ENCODE data around the gene PREP.
"Not testable (repeated sequence)": the region's sequence is repeated elsewhere in the genome, so short reads cannot be mapped to it uniquely, and the experiment has no call there.

The PREP gene

DNA sequence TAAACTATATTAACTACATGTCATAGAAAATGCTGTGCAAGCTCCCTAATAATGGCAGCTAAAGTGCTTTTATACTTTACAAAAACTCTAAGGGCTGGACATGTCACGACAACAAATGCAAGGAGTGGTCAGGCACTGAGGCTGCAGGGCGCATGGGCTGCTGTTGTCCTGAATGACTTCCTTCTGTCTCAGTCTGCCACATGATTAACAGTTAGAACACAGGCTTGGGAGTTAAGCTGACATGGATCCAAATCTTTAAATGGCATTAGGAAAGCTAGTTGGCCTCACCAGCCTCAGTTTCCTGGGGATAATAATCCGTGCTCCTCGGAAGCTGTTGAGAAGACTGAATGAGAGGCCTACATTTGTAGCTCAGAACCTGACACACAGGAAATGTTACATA is 57.4 kb downstream of the PREP start:
- DNase-seq (ENCODE audit: low read depth, low spot score): no peak

DNA sequence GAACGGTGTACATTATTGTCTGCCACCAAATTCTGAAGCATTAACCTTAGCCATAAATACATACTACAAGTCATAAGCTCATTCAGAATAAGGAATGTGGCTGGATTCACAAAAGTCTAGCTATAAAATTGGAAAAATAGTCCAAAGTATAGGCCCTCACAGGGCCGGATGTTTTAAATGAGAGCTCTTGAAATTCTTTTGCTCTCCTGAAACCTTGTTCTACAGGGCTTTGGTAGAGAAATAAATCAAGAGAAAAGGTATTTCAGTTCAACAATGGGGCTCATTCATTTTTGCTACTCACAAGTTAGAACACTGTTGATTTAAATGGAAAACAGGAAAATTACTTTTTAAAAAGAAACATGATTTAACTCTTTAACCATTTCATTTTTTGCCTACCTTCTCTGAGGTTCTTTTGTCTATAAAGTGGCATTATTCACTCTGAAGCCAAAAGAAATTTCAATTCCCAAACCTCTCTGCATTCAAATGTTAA is 58.0 kb downstream of the PREP start:
- no peak for DNase-seq (ENCODE audit: low read depth, low spot score)

DNA sequence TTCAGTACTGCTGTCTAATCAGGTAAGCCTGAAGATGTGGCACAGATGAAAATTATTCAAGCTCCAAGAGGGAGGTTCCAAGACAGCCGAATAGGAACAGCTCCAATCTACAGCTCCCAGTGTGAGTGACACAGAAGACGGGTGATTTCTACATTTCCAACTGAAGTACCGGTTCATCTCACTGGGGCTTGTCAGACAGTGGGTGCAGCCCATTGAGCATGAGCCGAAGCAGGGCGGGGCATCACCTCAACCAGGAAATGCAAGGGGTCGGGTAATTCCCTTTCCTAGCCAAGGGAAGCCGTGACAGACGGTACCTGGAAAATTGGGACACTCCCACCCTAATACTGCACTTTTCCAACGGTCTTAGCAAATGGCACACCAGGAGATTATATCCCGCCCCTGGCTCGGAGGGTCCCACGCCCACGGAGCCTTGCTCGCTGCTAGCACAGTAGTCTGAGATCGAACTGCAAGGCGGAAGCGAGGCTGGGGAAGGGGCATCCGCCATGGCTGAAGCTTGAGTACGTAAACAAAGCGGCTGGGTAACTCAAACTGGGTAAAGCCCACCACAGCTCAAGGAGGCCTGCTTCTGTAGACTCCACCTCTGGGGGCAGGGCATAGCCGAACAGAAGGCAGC is 64.4 kb downstream of the PREP start:
- not testable (repeated sequence) for DNase-seq (ENCODE audit: low read depth, low spot score)

DNA sequence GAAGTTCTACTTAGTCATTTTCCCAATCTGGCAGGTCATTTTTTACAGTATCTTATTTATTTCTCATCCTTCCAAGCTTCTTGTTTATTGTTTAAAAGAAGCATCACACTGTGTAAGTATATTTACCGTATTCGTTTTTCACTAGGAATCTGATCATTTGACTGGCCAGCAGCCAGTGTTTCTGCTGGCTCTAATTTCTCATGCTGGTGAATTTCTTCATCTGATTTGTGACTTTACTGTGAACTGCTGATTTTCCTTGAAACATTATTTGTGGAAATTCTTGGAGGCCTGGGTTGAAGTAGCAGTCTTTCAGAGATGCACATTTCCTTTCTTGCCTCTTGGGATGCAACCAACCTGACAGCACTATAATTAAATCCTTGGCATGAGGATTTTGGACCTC is 65.9 kb downstream of the PREP start:
- DNase-seq (ENCODE audit: low read depth, low spot score): no peak

DNA sequence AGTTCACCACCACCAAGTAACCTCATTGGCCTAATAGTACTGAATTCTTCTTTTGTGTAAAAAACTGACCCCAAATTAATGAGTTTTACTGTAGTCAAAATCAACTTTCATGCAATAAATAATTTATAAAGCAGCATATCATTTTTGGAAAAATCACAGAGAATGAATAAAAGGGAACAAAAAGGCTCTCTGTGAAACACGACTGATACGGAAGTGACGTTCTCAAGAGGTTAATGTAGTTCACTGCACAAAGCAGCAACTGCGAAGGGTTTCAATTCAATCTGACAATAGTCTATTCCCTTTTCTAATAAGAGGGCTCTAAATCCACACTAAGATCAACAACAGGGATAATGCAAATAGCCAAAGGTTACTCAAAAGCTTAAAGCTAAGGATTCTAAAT is 70.3 kb downstream of the PREP start:
- DNase-seq (ENCODE audit: low read depth, low spot score): no peak

DNA sequence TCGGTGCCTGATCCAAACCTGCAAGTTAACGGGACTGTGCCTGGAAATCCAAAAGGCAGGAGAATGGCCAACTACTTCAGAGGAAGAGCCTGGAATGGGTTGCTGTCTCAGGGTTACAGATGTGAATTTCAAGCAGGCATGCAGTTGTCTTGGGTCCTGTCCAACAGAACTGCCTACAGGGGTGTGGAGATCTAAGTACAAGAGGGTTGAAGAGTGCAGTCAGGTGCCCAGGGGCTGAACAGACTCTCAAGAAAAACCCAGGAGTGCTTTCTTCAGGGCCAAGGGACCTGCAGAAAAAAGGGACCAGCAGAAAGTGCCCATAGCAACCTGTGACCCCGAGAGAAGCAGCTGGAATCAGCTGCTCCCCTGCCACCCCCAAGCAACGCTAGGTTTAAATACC is 71.0 kb downstream of the PREP start:
- DNase-seq (ENCODE audit: low read depth, low spot score): no peak

GRCh38 chr6:105330913-105331312 is 72.0 kb downstream of the PREP start:
- no peak for DNase-seq (ENCODE audit: low read depth, low spot score)

GRCh38 chr6:105330364-105330763 is 72.5 kb downstream of the PREP start:
- no peak for DNase-seq (ENCODE audit: low read depth, low spot score)

DNA sequence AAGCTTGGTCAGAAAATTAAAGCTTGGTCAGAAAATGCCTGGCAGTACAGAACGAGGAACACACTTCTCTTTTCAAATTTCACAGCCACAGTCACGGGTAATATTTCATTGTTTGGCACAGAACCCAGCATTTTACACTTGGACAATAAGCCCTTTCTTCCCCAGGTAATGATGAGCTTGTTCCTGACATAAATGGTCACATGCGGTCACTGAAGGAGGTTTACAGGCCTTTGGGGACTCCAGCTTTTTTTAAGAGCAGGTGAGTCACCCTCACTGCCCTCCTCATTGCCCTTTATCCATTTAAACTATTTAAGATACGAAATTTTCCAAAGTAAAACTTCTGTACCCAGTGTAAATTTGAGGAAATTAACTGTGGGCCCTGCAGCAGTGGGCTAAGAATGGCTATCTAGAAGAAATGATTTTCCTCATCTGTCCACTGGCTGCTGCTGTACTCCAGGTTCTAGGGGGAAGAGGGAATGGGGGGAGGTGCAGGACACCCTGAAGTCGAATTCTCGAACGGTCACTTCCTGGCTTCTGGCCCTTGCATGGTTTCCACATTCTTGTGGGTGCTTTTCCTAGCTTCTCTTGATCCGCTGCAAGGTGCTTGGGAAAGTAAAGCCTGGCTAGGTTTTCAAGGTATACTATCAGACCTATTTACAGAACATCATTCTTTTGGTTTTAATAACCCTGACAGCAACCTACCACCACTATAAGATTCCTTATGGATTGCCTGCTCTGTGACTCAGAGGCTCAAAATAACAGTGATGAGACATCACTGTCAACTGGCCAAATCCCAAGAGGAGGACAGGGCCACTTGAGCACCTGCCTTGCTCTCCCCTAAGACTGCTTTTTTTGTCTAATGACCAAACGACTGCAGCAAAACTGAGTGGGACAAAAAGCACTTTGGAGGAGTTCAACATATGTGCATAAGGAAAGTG is 75.8 kb downstream of the PREP start:
- DNase-seq (ENCODE audit: low read depth, low spot score): no peak

GRCh38 chr6:105326216-105326615 is 76.7 kb downstream of the PREP start:
- DNase-seq (ENCODE audit: low read depth, low spot score): no peak

DNA sequence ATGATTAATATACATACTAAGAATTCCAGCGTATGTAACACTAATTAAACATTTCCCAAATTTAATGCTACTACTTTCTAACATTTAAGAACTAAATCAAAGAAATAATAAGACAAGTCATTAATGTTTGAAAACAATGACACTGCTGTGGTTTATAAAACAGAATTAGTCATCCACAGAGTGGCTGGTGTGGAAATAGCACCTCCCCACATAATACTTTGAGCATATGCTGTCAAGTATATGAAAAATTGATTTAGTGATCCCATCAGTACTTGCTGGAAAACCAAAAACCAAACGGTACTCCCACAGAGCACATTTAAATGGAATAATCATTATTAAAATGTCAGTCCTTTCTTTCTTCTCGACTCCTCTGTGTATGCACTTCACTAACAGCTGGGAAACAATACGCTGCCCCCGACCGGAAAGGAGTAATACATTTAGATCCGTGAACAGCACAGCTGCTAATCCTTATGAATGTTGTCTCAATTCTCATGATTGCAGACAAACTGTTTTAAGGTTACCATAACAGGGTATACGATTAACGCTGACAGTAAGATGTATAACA is 78.4 kb downstream of the PREP start:
- DNase-seq (ENCODE audit: low read depth, low spot score): no peak

- no peak for DNase-seq (ENCODE audit: low read depth, low spot score)
Measured at GRCh38 chr6:105322499-105323225, 80.2 kb downstream of the PREP start.

DNA sequence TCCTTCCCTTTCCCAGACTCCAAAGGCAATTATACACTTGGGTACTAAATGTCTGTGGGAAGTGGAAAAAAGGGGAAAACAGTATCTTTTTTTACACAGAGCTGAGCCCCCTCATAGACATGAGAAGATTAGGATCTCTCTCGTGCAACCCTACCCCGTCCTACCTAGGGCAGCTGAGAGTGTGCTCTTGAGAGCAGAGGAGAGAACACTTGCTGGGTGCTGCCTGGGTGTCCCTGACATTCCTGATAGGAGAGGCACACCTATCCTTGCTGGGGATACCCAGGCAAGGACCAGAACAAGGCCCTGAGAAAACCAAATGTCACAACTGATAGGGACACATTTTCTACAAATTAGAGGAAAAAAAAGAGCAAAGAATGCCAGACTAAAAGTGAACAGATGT is 81.2 kb downstream of the PREP start:
- DNase-seq (ENCODE audit: low read depth, low spot score): no peak

- no peak for DNase-seq (ENCODE audit: low read depth, low spot score)
Measured at GRCh38 chr6:105321207-105321606, 81.7 kb downstream of the PREP start.

- DNase-seq (ENCODE audit: low read depth, low spot score): no peak
Measured at GRCh38 chr6:105320765-105321164, 82.1 kb downstream of the PREP start.

DNA sequence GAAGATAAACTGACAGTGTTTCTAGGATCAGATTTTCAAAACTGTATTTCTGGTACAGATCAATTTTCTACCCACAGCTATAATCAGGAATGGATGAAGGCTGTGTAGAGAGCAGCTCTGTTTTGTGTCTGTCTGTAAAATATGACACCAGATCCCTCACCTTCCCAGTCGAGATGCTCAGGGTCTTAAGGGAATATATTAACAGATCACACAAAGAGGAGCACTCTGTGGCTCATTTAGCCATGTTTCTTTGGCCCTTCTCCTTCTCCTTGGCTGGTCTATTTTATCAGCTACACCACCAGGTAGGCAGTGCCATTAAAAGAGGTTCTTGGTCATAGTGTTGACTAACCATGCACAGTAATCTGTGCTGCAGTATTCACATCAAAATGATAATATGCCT is 82.6 kb downstream of the PREP start:
- no peak for DNase-seq (ENCODE audit: low read depth, low spot score)

DNA sequence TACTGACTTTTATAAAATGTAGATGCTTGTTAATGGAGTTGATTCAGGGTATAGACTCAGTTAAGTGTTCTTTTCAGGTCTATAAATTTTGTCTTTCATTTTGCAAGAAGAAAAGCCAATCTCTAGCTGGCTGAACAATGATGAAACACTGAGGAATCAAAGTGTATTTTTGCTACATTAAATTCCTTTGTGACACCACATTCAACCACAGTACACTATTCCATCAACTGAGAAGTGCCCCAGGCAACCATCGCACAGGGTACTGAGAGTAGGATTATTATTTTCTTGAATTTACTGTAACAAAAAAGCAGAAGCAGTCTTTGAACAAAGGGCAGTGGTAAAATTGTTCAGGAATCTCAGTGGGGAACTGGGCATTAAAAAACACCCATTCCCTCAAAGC is 83.6 kb downstream of the PREP start:
- no peak for DNase-seq (ENCODE audit: low read depth, low spot score)

- no peak for DNase-seq (ENCODE audit: low read depth, low spot score)
Measured at GRCh38 chr6:105318660-105319059, 84.2 kb downstream of the PREP start.

- no peak for DNase-seq (ENCODE audit: low read depth, low spot score)
Measured at GRCh38 chr6:105317607-105318533, 85.0 kb downstream of the PREP start.

- DNase-seq (ENCODE audit: low read depth, low spot score): no peak
Measured at GRCh38 chr6:105313211-105313610, 89.7 kb downstream of the PREP start.

DNA sequence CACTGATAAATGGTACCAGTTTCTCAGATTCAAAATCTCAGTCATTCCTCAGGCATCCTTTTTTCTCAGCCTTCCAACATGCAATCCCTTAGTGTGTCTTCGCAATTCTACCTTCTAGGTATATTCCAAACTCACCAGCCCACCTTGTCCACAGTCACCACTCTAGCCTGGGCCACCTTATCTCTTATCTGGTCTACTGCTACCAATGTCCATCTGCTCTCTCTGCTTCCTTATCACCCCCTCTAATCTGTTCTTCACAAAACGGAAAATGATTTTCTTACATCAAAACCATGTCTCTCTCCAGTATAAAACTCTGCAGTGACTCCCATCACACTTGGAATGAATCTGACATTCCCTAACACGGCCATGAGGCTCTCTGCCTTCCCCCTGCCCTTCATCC is 91.9 kb downstream of the PREP start:
- no peak for DNase-seq (ENCODE audit: low read depth, low spot score)
